SJCRH30 (cell line): ENCODE data around the gene FMN2. TPM values are rescaled to one million over a fixed set of nuclear protein-coding genes. Genes with fewer than 3 reads are reported as not detected.

ENCODE experiments used
- DNase-seq, 2 experiments: peaks; one replicate each; pipeline ENCODE4 v3.0.0-alpha.2; 2015 to 2020
- H3K27ac ChIP-seq: fragments of 250-450 bp; sonication (Bioruptor Pico); 2 replicates; pipeline ENCODE4 v1.5.1; 2020; ENCODE audit warnings: mild to moderate bottlenecking, moderate library complexity
- H3K27me3 ChIP-seq: fragments of 250-450 bp; sonication (Bioruptor Pico); 2 replicates; pipeline ENCODE4 v1.5.1; 2020; ENCODE audit warnings: mild to moderate bottlenecking, moderate library complexity
- H3K36me3 ChIP-seq: fragments of 250-450 bp; sonication (Bioruptor Pico); 2 replicates; pipeline ENCODE4 v1.5.1; 2020; ENCODE audit warnings: mild to moderate bottlenecking, moderate library complexity
- H3K4me1 ChIP-seq: fragments of 250-450 bp; sonication (Bioruptor Pico); 2 replicates; pipeline ENCODE4 v1.5.1; 2020; ENCODE audit warnings: mild to moderate bottlenecking, moderate library complexity
- H3K4me3 ChIP-seq: fragments of 250-450 bp; sonication (Bioruptor Pico); 2 replicates; pipeline ENCODE4 v1.5.1; 2020; ENCODE audit warnings: mild to moderate bottlenecking, moderate library complexity
- H3K9me3 ChIP-seq: fragments of 250-450 bp; sonication (Bioruptor Pico); replicated peaks from 2 replicates; pipeline ENCODE4 v1.5.1; 2020; ENCODE audit warnings: mild to moderate bottlenecking, moderate library complexity
- total RNA-seq: library from RNA; depleted of rRNA; stranded (reverse); fragments of >200 nt; shearing (Covaris generic); gene quantifications from 2 replicates; pipeline ENCODE4 v1.2.3, GENCODE V29; 2014

FMN2 gene
- total RNA-seq, 1 experiment from 2014 or later, result not detected

DNA sequence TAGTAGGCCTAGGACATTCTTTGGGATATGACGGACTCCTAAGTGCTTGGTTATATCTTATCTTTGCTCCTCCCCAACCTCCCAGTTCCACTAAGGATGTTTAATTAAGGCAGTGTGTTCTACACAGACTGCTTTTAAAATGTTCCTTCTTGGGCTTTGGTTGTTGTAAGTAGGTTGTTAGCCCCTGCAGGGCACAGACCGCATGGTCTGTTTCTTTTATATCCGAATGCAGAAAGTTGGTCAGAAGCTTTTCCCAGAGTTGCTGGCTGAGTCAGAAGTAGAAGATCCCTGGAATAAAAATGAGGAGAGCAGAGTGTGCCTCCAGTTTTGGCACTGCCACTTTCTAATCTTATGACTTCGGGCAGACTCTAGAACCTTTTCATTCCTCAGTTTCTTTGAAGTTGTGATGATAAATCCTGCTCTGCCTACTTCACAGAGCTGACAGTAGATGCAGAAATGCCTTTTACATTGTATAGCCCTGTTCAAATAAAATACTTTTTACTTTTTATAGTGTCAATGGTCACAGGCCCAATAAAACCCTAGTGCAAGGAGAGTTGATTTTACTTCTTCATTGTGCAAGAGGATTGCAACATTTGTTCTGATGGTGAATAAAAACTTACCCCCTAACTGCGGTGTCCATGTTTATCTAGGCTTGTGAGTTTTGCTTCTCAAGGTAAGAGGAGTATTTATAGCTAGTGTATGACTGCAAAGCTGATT, 18.4 kb downstream of the FMN2 start:
- H3K9me3 ChIP-seq, result no peaks in the 10 kb centered on the region
- no peak for DNase-seq

DNA sequence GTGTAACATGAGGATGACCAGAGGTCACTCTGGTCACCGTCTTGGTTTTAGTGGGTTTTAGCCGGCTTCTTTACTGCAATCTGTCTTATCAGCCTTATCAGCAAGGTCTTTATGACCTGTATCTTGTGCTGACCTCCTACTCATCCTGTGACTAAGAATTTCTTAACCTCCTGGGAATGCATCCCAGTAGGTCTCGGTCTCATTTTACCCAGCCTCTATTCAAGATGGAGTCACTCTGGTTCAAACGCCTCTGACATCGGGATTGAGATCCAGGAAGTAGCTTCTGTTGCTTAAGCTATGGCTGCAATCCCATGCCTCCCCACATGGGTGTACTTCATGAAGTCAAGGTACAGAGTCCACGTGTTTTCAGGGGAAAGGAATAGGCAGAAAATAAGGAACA, 19.9 kb downstream of the FMN2 start:
- Histone ChIP-seq H3K27me3 (no peaks in the 10 kb centered on the region), H3K27ac (no peak overlapping the region), H3K4me3 (no peak overlapping the region), H3K36me3 (no peaks in the 10 kb centered on the region), H3K9me3 (no peaks in the 10 kb centered on the region), H3K4me1 (no peaks in the 10 kb centered on the region)
- no peak for DNase-seq

More for the DNA sequence above, 18.4 kb downstream of the FMN2 start:
- Histone ChIP-seq H3K27ac (no peak overlapping the region), H3K4me1 (no peaks in the 10 kb centered on the region), H3K4me3 (no peak overlapping the region), H3K36me3 (no peaks in the 10 kb centered on the region), H3K27me3 (no peaks in the 10 kb centered on the region)

DNA sequence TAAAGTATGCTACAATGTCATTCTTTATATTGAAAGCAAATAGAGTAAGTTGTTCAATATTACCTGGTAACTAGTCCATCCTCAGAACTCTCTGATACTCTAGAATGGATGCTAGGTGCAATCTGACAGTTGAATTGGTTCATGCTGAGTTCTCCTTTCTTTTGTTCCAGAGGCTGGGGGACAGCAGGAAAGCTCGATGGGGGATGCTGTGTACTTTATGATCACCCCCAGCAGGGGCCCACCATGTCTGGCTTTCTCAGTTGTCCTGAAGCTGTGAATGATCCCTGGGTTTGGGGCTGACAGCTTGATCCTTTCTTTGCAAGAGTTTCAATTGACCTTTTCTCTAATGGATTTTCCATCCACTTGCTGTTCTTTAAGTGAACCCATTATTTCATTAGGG, 22.5 kb downstream of the FMN2 start:
- H3K4me3 ChIP-seq, result no peak overlapping the region
- DNase-seq, result no peak
- no peaks in the 10 kb centered on the region for H3K27me3 ChIP-seq
- no peaks in the 10 kb centered on the region for H3K9me3 ChIP-seq
- no peaks in the 10 kb centered on the region for H3K36me3 ChIP-seq
- no peaks in the 10 kb centered on the region for H3K4me1 ChIP-seq
- H3K27ac ChIP-seq, result no peak overlapping the region

DNA sequence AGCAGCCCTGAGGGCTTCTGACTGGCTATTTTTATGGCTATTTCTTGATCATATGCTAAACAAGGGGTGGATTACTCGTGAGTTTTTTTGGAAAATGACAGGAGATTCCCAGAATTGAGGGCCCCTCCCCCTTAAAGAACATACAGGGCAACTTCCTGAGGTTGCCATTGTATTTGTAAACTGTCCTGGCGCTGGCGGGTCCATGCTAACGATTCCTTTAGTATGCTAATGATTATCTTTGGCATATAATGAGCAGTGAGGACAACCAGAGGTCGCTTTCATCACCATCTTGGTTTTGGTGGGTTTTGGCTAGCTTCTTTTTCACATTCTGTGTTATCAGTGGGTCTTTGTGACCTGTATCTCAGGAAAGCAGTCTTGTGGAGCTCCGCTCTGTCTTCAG, 24.1 kb downstream of the FMN2 start:
- Histone ChIP-seq H3K9me3 (no peaks in the 10 kb centered on the region), H3K27me3 (no peaks in the 10 kb centered on the region), H3K36me3 (no peaks in the 10 kb centered on the region), H3K4me1 (no peaks in the 10 kb centered on the region), H3K27ac (no peak overlapping the region), H3K4me3 (no peak overlapping the region)
- DNase-seq, result no peak

GRCh38 chr1:240116831-240117769, 25.4 kb downstream of the FMN2 start:
- no peak for DNase-seq
- no peak overlapping the region for H3K27ac ChIP-seq
- no peaks in the 10 kb centered on the region for H3K27me3 ChIP-seq
- H3K36me3 ChIP-seq, result no peaks in the 10 kb centered on the region
- H3K4me3 ChIP-seq, result no peak overlapping the region
- H3K9me3 ChIP-seq, result no peaks in the 10 kb centered on the region
- no peaks in the 10 kb centered on the region for H3K4me1 ChIP-seq

DNA sequence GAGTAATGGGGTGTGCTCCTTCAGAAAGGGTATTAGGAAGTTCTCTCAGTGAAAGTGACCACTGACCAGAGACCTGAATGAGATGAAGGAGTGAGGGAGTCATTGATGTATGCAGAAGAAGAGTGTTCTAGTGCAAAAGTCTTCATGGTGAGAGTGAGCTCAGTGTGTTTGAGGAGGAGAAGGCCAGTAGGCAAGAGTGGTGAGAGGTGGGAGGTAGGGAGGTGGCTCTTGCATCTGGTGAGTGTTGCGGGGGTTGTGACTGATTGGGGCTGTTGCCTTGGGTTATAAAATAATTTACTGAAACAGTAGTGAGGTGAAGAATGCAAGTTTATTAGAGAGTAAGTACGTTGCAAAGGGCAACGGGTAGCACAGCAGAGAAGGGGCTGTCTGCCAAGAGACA, 26.2 kb downstream of the FMN2 start:
- Histone ChIP-seq H3K27me3 (no peaks in the 10 kb centered on the region), H3K36me3 (no peaks in the 10 kb centered on the region), H3K4me3 (no peak overlapping the region), H3K4me1 (no peaks in the 10 kb centered on the region), H3K27ac (no peak overlapping the region), H3K9me3 (no peaks in the 10 kb centered on the region)
- no peak for DNase-seq

DNA sequence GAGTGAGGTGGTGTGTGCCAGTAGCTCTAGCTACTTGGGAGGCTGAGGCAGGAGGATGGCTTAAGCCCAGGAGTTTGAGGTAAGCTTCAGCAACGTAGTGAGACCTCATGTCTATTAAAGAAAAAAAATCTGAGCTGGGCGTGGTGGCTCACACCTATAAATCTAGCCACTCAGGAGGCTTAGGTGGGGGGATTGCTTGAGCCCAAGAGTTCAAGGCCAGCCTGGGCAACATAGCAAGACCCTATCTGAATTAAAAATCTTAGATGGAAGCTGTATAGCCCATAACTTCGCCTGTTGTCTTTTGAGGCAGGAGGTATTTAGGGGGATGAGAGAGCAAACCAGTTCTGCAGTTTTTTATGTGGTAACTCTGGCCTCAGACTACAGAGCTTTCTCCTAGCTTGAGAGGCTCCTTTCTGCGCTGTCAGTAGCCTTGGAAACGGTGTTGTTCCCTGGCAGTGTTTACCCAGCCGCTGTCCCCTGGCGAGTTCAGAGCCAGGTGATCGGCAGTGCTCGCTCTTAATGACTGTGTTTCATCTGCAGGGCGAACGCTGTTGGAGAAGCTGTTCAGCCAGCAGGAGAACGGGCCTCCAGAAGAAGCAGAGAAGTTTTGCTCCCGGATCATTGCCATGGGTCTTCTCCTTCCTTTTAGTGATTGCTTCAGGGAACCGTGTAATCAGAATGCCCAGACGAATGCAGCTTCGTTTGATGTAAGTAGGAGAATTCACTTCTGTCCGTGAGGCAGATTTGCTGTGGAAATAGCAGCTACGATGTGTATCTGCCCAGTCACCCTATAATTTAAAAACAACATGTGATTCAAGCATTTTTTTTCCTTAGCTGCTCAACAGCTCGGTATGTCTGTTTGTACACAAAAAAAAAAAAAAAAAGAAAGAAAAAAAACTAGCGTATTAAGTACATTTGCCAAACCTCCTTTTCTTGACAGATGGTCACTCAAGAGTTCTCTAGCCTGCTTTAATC, 31.2 kb downstream of the FMN2 start:
- H3K27me3 ChIP-seq, result no peaks in the 10 kb centered on the region
- H3K27ac ChIP-seq, result no peak overlapping the region
- H3K36me3 ChIP-seq, result no peaks in the 10 kb centered on the region
- H3K9me3 ChIP-seq, result no peaks in the 10 kb centered on the region
- DNase-seq, result no peak
- H3K4me3 ChIP-seq, result no peak overlapping the region
- no peaks in the 10 kb centered on the region for H3K4me1 ChIP-seq

DNA sequence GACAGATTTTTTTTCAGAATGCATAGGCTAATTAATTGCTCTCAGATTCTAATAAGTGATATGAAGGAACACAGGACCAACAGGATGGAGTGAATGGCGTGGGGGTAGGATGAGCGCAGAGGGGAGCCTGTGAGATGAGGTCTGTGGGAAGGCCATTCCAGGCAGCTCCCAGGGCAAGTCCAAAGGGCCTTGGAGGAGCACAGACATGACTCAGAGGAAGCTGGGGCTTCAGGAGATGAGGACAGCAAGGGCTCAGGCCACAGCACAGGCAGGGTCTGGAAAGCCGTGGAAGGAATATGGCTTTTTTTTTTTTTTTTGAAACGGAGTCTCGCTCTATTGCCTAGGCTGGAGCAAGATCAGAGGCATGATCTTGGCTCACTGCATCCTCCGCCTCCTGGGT, 35.1 kb downstream of the FMN2 start:
- Histone ChIP-seq H3K27ac (no peak overlapping the region), H3K27me3 (no peaks in the 10 kb centered on the region), H3K9me3 (no peaks in the 10 kb centered on the region), H3K4me3 (no peak overlapping the region), H3K4me1 (no peaks in the 10 kb centered on the region), H3K36me3 (no peaks in the 10 kb centered on the region)
- no peak for DNase-seq

GRCh38 chr1:240128366-240128765, 36.7 kb downstream of the FMN2 start:
- no peaks in the 10 kb centered on the region for H3K4me1 ChIP-seq
- H3K27ac ChIP-seq, result no peak overlapping the region
- H3K4me3 ChIP-seq, result no peak overlapping the region
- no peaks in the 10 kb centered on the region for H3K27me3 ChIP-seq
- no peaks in the 10 kb centered on the region for H3K9me3 ChIP-seq
- DNase-seq, result no peak
- no peaks in the 10 kb centered on the region for H3K36me3 ChIP-seq

DNA sequence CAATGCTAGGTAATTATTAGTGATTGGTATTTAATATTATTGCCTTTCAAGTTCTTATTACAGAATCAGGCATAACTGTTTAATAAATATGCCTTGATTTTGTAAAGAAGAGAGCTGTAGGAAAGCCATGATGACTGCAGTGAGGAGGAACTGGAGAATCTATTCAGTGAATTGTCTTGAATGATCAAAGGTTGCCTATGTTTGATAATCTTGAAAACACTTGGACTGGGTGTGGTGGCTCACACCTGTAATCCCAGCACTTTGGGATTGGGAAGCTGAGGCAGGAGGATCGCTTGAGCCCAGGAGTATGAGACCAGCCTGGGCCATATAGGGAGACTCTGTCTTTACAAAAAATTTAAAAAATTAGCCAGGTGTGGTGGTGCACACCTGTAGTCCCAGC, 42.4 kb downstream of the FMN2 start:
- no peaks in the 10 kb centered on the region for H3K27me3 ChIP-seq
- no peaks in the 10 kb centered on the region for H3K4me1 ChIP-seq
- no peaks in the 10 kb centered on the region for H3K9me3 ChIP-seq
- no peak overlapping the region for H3K4me3 ChIP-seq
- DNase-seq, result no peak
- no peaks in the 10 kb centered on the region for H3K36me3 ChIP-seq
- no peak overlapping the region for H3K27ac ChIP-seq

DNA sequence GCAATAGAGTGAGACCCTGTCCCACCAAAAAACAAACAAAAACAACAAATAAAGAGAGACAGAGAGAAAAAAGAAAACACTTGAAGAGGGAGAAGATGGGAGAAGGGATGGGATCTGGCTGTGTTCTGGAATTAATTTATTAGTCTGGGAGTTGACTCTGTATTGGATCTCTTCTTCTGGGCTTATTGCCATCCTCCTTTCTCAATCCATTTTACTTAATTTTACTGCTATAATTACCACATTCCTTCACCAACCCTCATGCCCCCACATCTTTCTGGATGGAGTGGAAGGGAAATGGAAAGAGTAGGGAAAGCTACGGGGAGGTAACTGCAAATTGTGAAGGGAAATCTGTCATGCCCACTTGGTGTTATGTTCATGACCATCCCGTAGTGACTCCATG, 42.9 kb downstream of the FMN2 start:
- no peaks in the 10 kb centered on the region for H3K36me3 ChIP-seq
- no peak overlapping the region for H3K27ac ChIP-seq
- DNase-seq, result no peak
- no peaks in the 10 kb centered on the region for H3K27me3 ChIP-seq
- H3K4me3 ChIP-seq, result no peak overlapping the region
- no peaks in the 10 kb centered on the region for H3K9me3 ChIP-seq
- no peaks in the 10 kb centered on the region for H3K4me1 ChIP-seq

- no peaks in the 10 kb centered on the region for H3K9me3 ChIP-seq
- H3K27ac ChIP-seq, result no peak overlapping the region
- no peaks in the 10 kb centered on the region for H3K27me3 ChIP-seq
- H3K4me3 ChIP-seq, result no peak overlapping the region
- no peak for DNase-seq
- H3K4me1 ChIP-seq, result no peaks in the 10 kb centered on the region
- no peaks in the 10 kb centered on the region for H3K36me3 ChIP-seq
These were observed 44.7 kb downstream of the FMN2 start for GRCh38 chr1:240136402-240136801.

DNA sequence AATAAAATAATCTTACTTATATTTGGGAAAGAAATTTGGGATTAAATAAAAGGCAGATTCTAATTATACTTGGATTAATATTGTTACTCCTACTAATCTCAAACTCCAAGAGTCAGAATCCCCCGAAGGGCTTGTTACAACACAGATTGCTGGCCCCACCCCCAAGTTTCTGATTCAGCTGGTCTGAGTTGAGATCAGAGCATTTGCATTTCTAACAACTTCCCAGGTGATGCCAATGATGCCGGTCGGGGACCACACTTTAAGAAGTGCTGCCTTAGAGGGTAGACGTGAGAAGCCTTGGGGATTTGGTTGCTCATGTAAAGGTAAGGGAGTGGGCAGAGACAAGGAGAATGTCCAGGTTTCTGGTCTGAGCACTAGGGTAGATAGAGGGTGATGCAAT, 47.2 kb downstream of the FMN2 start:
- H3K4me3 ChIP-seq, result no peak overlapping the region
- H3K4me1 ChIP-seq, result no peaks in the 10 kb centered on the region
- no peak overlapping the region for H3K27ac ChIP-seq
- no peak for DNase-seq
- H3K36me3 ChIP-seq, result no peaks in the 10 kb centered on the region
- H3K27me3 ChIP-seq, result no peaks in the 10 kb centered on the region
- H3K9me3 ChIP-seq, result no peaks in the 10 kb centered on the region

DNA sequence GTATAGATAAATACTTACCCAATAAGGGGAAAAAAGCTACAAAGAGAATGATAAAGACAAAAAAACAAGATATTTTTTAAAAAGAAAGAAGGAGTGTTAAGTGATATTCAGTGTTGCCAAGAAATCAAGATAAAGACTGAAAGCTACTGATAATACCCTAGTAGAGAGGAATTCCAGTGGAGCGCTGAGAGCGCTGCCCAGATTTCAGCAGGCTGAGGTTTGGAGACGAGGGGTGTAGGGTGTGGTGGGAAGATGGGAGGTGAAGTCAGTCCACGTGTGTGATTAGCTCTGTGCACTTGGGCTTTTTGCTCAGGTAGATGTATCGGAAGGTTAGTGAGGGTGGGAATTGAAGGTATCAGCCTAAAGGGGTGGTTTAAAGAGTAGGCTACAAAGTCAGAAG, 47.8 kb downstream of the FMN2 start:
- no peak for DNase-seq
- H3K4me3 ChIP-seq, result no peak overlapping the region
- no peaks in the 10 kb centered on the region for H3K4me1 ChIP-seq
- H3K36me3 ChIP-seq, result no peaks in the 10 kb centered on the region
- H3K27ac ChIP-seq, result no peak overlapping the region
- no peaks in the 10 kb centered on the region for H3K9me3 ChIP-seq
- H3K27me3 ChIP-seq, result no peaks in the 10 kb centered on the region

- Histone ChIP-seq H3K27ac (no peak overlapping the region), H3K36me3 (no peaks in the 10 kb centered on the region), H3K4me3 (no peak overlapping the region), H3K27me3 (no peaks in the 10 kb centered on the region), H3K4me1 (no peaks in the 10 kb centered on the region), H3K9me3 (no peaks in the 10 kb centered on the region)
- DNase-seq, result no peak
These were observed 53.4 kb downstream of the FMN2 start for GRCh38 chr1:240145120-240145519.
